HepG2 (cell line): Measurements from ENCODE around the gene ZNF25. TPM values are rescaled to one million over a fixed set of nuclear protein-coding genes. Genes with fewer than 3 reads are reported as not detected.

ENCODE experiments used
- CHD4 ChIP-seq: fragments of 200-600 bp; sonication (generic); IDR thresholded peaks from 2 replicates; pipeline ENCODE4 v1.7.0; 2017; ENCODE audit warnings: mild to moderate bottlenecking, low read length, borderline replicate concordance
- CREBL2 ChIP-seq: sonication (generic); formaldehyde crosslinking; IDR thresholded peaks from 2 replicates; pipeline ENCODE4 v1.8.1; 2023; ENCODE audit warnings: missing genetic modification reagents, mild to moderate bottlenecking, borderline replicate concordance
- ELF3 ChIP-seq: IDR thresholded peaks from 2 replicates; pipeline ENCODE4 v1.6.1; 2016; ENCODE audit warnings: missing genetic modification reagents, missing compliant biosample characterization
- GABPA ChIP-seq, 2 experiments: IDR thresholded peaks; 2 replicates each; pipeline ENCODE4 v1.6.1; 2011 to 2016; ENCODE audit warnings: low read depth in 2 of 2, low read length in 1 of 2, missing biosample characterization in 1 of 2, missing genetic modification characterization in 1 of 2
- GABPB1 ChIP-seq: IDR thresholded peaks from 2 replicates; pipeline ENCODE4 v1.6.1; 2016; ENCODE audit warnings: mild to moderate bottlenecking, missing genetic modification reagents, moderate library complexity, missing compliant biosample characterization
- MED1 ChIP-seq: sonication (generic); formaldehyde crosslinking; IDR thresholded peaks from 2 replicates; pipeline ENCODE4 v1.4.0; 2020; ENCODE audit warnings: missing genetic modification reagents
- NR2F1 ChIP-seq, 2 experiments: fragments of 450-650 bp in 1 of 2; formaldehyde crosslinking in 1 of 2; IDR thresholded peaks; 2 replicates each; pipeline versions ENCODE4 v1.5.0 to v1.6.1; 2016 to 2020; ENCODE audit warnings: mild to moderate bottlenecking in 1 of 2, missing compliant biosample characterization in 1 of 2, missing genetic modification reagents in 1 of 2, moderate library complexity in 1 of 2
- RNF2 ChIP-seq: fragments of 450-650 bp; conservative IDR thresholded peaks from 2 replicates; pipeline ENCODE4 v1.6.1; 2016; ENCODE audit warnings: low read depth
- SCMH1 ChIP-seq: sonication (generic); formaldehyde crosslinking; IDR thresholded peaks from 2 replicates; pipeline ENCODE4 v1.9.0; 2021; ENCODE audit warnings: missing genetic modification reagents, mild to moderate bottlenecking, borderline replicate concordance
- TCF7 ChIP-seq: sonication (generic); IDR thresholded peaks from 2 replicates; pipeline ENCODE4 v1.6.1; 2016; ENCODE audit warnings: antibody characterized with exemption, low read depth
- ZBTB20 ChIP-seq: sonication (generic); formaldehyde crosslinking; IDR thresholded peaks from 2 replicates; pipeline ENCODE4 v1.8.1; 2023; ENCODE audit warnings: missing genetic modification reagents, low read depth, mild to moderate bottlenecking, borderline replicate concordance
- ZBTB39 ChIP-seq: sonication (generic); formaldehyde crosslinking; IDR thresholded peaks from 2 replicates; pipeline ENCODE4 v1.5.0; 2020; ENCODE audit warnings: missing genetic modification reagents
- ZBTB46 ChIP-seq: sonication (generic); formaldehyde crosslinking; IDR thresholded peaks from 2 replicates; pipeline ENCODE4 v1.4.0; 2020; ENCODE audit warnings: mild to moderate bottlenecking, missing genetic modification reagents, borderline replicate concordance
- ZNF263 ChIP-seq: sonication (generic); formaldehyde crosslinking; IDR thresholded peaks from 2 replicates; pipeline ENCODE4 v1.4.0; 2020; ENCODE audit warnings: missing genetic modification reagents
- ZNF431 ChIP-seq: sonication (generic); formaldehyde crosslinking; IDR thresholded peaks from 2 replicates; pipeline ENCODE4 v1.9.0; 2022; ENCODE audit warnings: missing genetic modification reagents, low read depth, mild to moderate bottlenecking, borderline replicate concordance
- ZNF451 ChIP-seq: sonication (generic); formaldehyde crosslinking; IDR thresholded peaks from 2 replicates; pipeline ENCODE4 v1.5.0; 2020; ENCODE audit warnings: mild to moderate bottlenecking, missing genetic modification reagents
- ZNF503 ChIP-seq: sonication (generic); formaldehyde crosslinking; IDR thresholded peaks from 2 replicates; pipeline ENCODE4 v1.4.0; 2020; ENCODE audit warnings: missing genetic modification reagents
- ZNF639 ChIP-seq: conservative IDR thresholded peaks from 2 replicates; pipeline ENCODE4 v1.6.1; 2018; ENCODE audit warnings: missing genetic modification reagents
- ZNF670 ChIP-seq: sonication (generic); formaldehyde crosslinking; IDR thresholded peaks from 2 replicates; pipeline ENCODE4 v1.8.0; 2022; ENCODE audit warnings: mild to moderate bottlenecking, missing genetic modification reagents, borderline replicate concordance
- ZNF883 ChIP-seq: sonication (generic); formaldehyde crosslinking; IDR thresholded peaks from 2 replicates; pipeline ENCODE4 v1.5.1; 2020; ENCODE audit warnings: mild to moderate bottlenecking, missing genetic modification reagents; ENCODE audit errors: not compliant biosample characterization
- ZSCAN25 ChIP-seq: sonication (generic); formaldehyde crosslinking; IDR thresholded peaks from 2 replicates; pipeline ENCODE4 v1.8.0; 2022; ENCODE audit warnings: mild to moderate bottlenecking, missing genetic modification reagents
- polyA plus RNA-seq, 8 experiments: library from polyadenylated mRNA; depleted of rRNA in 3 of 8; stranded (reverse) in 7 of 8; unstranded in 1 of 8; fragments of >200 nt; fragmentation: Illumina TruSeq in 4 of 8; extraction: Trizol in 4 of 8; gene quantifications; 2 replicates each; pipeline versions ENCODE4 v1.2.1 to v1.2.3, GENCODE V29; 2011 to 2016; ENCODE audit warnings: low read depth in 4 of 8, missing spikeins in 1 of 8, mixed read lengths in 1 of 8; ENCODE audit not compliant: insufficient read depth in 1 of 8
- total RNA-seq, 5 experiments: library from RNA; depleted of rRNA; stranded (reverse); fragments of >200 nt; fragmentation: Illumina TruSeq; extraction: Trizol; gene quantifications; 2 replicates each; pipeline ENCODE4 v1.2.3, GENCODE V29; 2016; ENCODE audit warnings: low read depth in 1 of 5

ZNF25 gene
- total and polyA plus RNA-seq, 2 of the 13 experiments (the other 11 are each of a cell fraction or from before 2014, with no cell fraction given), result 1.4 to 1.5 TPM

GRCh38 chr10:37976091-37976879 is at the start of gene ZNF25 (continued):
- peak; percentile 39; the same call in 1 of the 2 replicates for TF ChIP-seq ZNF503
- TF ChIP-seq ZBTB46, result no peak
- peak; percentile 84 for TF ChIP-seq GABPB1 (CRISPR knock-in tag)
- TF ChIP-seq ZBTB20, result no peak
- no peak for TF ChIP-seq GABPA (IDR thresholded peaks at IDR 0.05; ENCODE audit: low read depth, low read length)
- peak; percentile 70 for TF ChIP-seq GABPA (CRISPR knock-in tag; IDR thresholded peaks at IDR 0.05; ENCODE audit: low read depth)
- TF ChIP-seq RNF2, result no peak; the same call in 1 of the 2 replicates
- no peak for TF ChIP-seq NR2F1 (CRISPR knock-in tag; IDR thresholded peaks at IDR 0.05)
- TF ChIP-seq SCMH1 (CRISPR knock-in tag), result no peak
- TF ChIP-seq ZNF431 (CRISPR knock-in tag), result peak; percentile 71; the same call in 1 of the 2 replicates
- TF ChIP-seq ZNF263 (CRISPR knock-in tag), result peak; percentile 58; the same call in 1 of the 2 replicates
- peak; percentile 71 for TF ChIP-seq MED1 (CRISPR knock-in tag)
- no peak; the same call in none of the 2 replicates for TF ChIP-seq ZNF670 (CRISPR knock-in tag)
- TF ChIP-seq ZNF639 (CRISPR knock-in tag), result peak; percentile 88; the same call in 1 of the 2 replicates
- TF ChIP-seq ZSCAN25 (CRISPR knock-in tag), result no peak
- 0 out of 2 replicates have a peak, but pooled peaks have one; percentile 37 for TF ChIP-seq ZNF451 (CRISPR knock-in tag)
- TF ChIP-seq TCF7, result no peak
- TF ChIP-seq ZNF883 (CRISPR knock-in tag), result peak; percentile 40
- TF ChIP-seq CREBL2 (CRISPR knock-in tag), result no peak
- no peak for TF ChIP-seq CHD4
- no peak for TF ChIP-seq ZBTB39 (CRISPR knock-in tag)
- TF ChIP-seq ELF3 (CRISPR knock-in tag), result peak; percentile 39
